Parathyroid adenoma (tissue), 2 donors: ENCODE measurements around the gene CPNE1.

Source experiments
- H2AFZ ChIP-seq: fragments of 300-600 bp; sonication (generic); one replicate; pipeline ENCODE4 v1.7.0; 2017; ENCODE audit warnings: antibody characterized with exemption, mild to moderate bottlenecking
- H3K27ac ChIP-seq: fragments of 300-600 bp; sonication (generic); one replicate; pipeline ENCODE4 v1.7.0; 2017
- H3K27me3 ChIP-seq: fragments of 300-600 bp; sonication (generic); one replicate; pipeline ENCODE4 v1.7.0; 2017; ENCODE audit warnings: low read length; ENCODE audit not compliant: control insufficient read depth, insufficient read depth
- H3K36me3 ChIP-seq: fragments of 300-600 bp; sonication (generic); one replicate; pipeline ENCODE4 v1.7.0; 2017; ENCODE audit warnings: low read length; ENCODE audit not compliant: control insufficient read depth, insufficient read depth
- H3K4me1 ChIP-seq: fragments of 300-600 bp; sonication (generic); one replicate; pipeline ENCODE4 v1.7.0; 2017; ENCODE audit warnings: control low read depth
- H3K4me2 ChIP-seq: fragments of 300-600 bp; sonication (generic); one replicate; pipeline ENCODE4 v1.7.0; 2017; ENCODE audit warnings: low read length
- H3K4me3 ChIP-seq: fragments of 300-600 bp; sonication (generic); one replicate; pipeline ENCODE4 v1.7.0; 2017; ENCODE audit warnings: low read depth, low read length
- H3K79me2 ChIP-seq: fragments of 300-600 bp; sonication (generic); one replicate; pipeline ENCODE4 v1.7.0; 2017; ENCODE audit warnings: control low read depth
- H3K9ac ChIP-seq: fragments of 300-600 bp; sonication (generic); one replicate; pipeline ENCODE4 v1.7.0; 2017; ENCODE audit warnings: mild to moderate bottlenecking
- H3K9me3 ChIP-seq: fragments of 300-600 bp; sonication (generic); one replicate; pipeline ENCODE4 v1.7.0; 2017; ENCODE audit warnings: low read length; ENCODE audit not compliant: control insufficient read depth
- TF ChIP-seq, protein P1 (sequence below): fragments of 300-600 bp; sonication (generic); IDR thresholded peaks from one replicate; pipeline ENCODE4 v1.7.0; 2017; ENCODE audit warnings: antibody characterized with exemption, mild to moderate bottlenecking
- donor health status: primary hyperparathyroidism.

CPNE1 gene

DNA sequence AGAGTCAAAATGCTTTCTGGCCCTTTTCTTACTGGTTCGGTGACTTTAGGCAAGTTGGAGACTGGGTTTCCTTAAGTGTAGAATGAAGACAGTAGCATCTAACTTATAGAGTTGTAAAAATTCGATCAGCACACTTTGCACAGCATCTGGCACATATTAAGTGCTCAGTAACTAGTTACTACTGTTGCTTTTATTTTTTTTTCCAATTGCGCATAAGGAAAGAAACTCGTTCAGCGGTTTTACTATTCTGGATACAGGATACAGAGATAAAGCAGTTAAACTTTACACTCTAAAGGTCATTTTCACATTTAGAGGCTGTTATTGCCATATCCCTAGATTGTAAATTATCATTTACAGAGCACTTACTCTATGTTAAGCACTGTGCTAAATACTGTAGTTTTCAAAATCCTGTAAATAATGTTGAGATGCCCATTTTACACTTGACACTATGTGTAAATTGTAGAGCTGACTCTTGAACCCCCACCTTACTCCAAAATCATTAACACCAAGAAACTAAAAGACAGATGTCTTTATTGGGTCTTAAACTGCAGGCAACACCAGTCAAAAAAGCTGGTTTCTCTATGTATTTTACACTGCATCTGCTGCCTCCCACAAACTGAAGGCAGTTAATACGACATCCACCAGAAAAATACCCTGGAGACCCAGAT is 35.4 kb upstream of the CPNE1 start:
- H3K9ac ChIP-seq, result no peak overlapping the region
- TF ChIP-seq, protein P1, sequence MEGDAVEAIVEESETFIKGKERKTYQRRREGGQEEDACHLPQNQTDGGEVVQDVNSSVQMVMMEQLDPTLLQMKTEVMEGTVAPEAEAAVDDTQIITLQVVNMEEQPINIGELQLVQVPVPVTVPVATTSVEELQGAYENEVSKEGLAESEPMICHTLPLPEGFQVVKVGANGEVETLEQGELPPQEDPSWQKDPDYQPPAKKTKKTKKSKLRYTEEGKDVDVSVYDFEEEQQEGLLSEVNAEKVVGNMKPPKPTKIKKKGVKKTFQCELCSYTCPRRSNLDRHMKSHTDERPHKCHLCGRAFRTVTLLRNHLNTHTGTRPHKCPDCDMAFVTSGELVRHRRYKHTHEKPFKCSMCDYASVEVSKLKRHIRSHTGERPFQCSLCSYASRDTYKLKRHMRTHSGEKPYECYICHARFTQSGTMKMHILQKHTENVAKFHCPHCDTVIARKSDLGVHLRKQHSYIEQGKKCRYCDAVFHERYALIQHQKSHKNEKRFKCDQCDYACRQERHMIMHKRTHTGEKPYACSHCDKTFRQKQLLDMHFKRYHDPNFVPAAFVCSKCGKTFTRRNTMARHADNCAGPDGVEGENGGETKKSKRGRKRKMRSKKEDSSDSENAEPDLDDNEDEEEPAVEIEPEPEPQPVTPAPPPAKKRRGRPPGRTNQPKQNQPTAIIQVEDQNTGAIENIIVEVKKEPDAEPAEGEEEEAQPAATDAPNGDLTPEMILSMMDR, result no peak
- H3K79me2 ChIP-seq, result peaks cover 5% of the 10 kb centered on the region
- no peaks in the 10 kb centered on the region for H3K9me3 ChIP-seq
- H3K4me3 ChIP-seq, result peak overlapping the region; percentile 86
- peak overlapping the region; percentile 94 for H3K4me2 ChIP-seq
- no peaks in the 10 kb centered on the region for H3K36me3 ChIP-seq
- H2AFZ ChIP-seq, result peak overlapping the region; percentile 88
- peak overlapping the region; percentile 78 for H3K27ac ChIP-seq
- no peaks in the 10 kb centered on the region for H3K4me1 ChIP-seq
- H3K27me3 ChIP-seq, result no peaks in the 10 kb centered on the region

DNA sequence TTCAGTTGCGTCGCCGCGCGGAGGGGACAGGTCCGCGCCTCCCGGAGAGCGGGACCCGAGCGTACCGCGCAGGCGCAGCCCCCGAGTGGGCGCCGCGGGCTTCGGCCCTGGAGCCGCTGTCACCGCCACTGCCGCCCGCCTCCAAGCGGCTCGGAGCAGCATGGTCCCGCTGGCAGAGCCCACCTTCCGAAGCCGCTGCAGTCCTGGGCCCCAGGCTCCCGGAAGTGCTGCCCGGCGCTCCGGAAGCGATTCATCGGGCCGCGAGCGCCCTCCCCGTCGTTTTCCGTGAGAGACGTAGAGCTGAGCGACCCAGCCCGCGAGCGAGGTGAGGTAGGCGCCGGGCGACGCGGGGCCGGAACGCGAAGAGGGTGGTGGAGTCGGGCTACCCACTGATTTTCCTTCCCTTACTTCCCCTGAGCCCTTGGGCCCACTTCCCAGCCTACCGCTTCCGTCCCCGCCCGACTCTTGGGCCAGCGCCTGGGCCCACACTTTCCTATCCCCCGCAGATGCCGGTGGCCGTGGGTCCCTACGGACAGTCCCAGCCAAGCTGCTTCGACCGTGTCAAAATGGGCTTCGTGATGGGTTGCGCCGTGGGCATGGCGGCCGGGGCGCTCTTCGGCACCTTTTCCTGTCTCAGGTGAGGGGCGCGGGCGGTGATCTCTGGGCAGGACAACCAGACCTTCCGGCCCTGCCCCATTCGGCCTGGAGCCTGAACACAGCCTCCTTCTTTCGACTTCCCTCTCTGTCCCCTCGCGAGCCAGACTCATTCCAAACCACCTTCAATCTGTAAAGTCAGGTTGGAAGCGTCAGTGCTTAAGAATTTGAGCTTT is 34.6 kb upstream of the CPNE1 start, which contains the start of the genes NFS1 and ROMO1:
Gene NFS1 (minus strand): TSS at position 226 of the 830 bp plus-strand sequence. CDS start 64 bp downstream, at position 162.
Gene ROMO1 (plus strand): TSS at position 279 of the 830 bp plus-strand sequence. CDS start 228 bp downstream, at position 507.
- Histone ChIP-seq H3K27ac (peak within 1 kb of the TSS; percentile 78), H3K36me3 (no peaks in the 10 kb centered on the region), H3K4me3 (peak within 1 kb of the TSS; percentile 86), H3K9ac (peak within 1 kb of the TSS; percentile 42), H3K4me2 (peak within 1 kb of the TSS; percentile 94), H3K4me1 (no peaks in the 10 kb centered on the region), H3K79me2 (peaks cover 5% of the 10 kb centered on the region), H2AFZ (peak within 1 kb of the TSS; percentile 88), H3K9me3 (no peaks in the 10 kb centered on the region), H3K27me3 (no peaks in the 10 kb centered on the region)
- TF ChIP-seq, protein P1, result peak; percentile 15

GRCh38 chr20:35698298-35699126 is 33.8 kb upstream of the CPNE1 start:
- TF ChIP-seq, protein P1, result no peak
- Histone ChIP-seq H3K36me3 (no peaks in the 10 kb centered on the region), H3K4me2 (peak overlapping the region; percentile 94), H3K4me1 (no peaks in the 10 kb centered on the region), H3K9me3 (no peaks in the 10 kb centered on the region), H3K27ac (peak overlapping the region; percentile 78), H3K79me2 (peaks cover 5% of the 10 kb centered on the region), H3K9ac (peak overlapping the region; percentile 42), H3K27me3 (no peaks in the 10 kb centered on the region), H2AFZ (peak overlapping the region; percentile 88), H3K4me3 (peak overlapping the region; percentile 86)

GRCh38 chr20:35697696-35698297 is 33.1 kb upstream of the CPNE1 start:
- Histone ChIP-seq H3K4me3 (peak overlapping the region; percentile 86), H3K9me3 (no peaks in the 10 kb centered on the region), H3K4me1 (no peaks in the 10 kb centered on the region), H3K79me2 (peaks cover 5% of the 10 kb centered on the region), H3K27ac (no peak overlapping the region), H3K36me3 (no peaks in the 10 kb centered on the region), H3K9ac (no peak overlapping the region), H3K27me3 (no peaks in the 10 kb centered on the region), H2AFZ (peak overlapping the region; percentile 88), H3K4me2 (peak overlapping the region; percentile 94)
- TF ChIP-seq, protein P1, result no peak
